ENCODE data around the gene OR6J1. TPM values are rescaled to one million over a fixed set of nuclear protein-coding genes. Genes with fewer than 3 reads are reported as not detected.

Gene OR6J1
- total RNA-seq, 2 donors from 2014 or later: not detected

DNA sequence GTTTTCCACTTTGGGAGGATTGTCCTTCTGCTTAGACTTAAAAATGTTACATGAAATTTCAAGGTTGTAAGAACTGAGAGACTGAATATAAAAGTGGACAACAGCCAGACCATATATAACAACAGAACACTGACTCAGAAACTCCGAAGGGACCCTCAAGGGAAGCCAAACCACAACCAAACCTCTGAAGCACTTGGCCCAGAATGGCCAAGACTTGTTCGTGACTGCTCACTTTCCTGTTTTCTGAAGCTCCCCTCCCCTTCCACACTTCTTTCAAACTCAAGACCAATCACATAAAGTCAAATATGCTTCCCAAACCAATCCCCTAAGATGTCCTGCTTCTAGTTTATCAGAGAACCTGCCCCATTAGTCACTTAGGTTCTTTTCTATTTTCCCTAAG, 13.7 kb downstream of the OR6J1 start:
- intact Hi-C loops (cut with DNase I): no loop called here
- H3K27me3 ChIP-seq: no peaks in the 10 kb centered on the region
- DNase-seq (no peak), ATAC-seq (no peak)
- 83 to 85% methylated on average over 2 of the region's 2 CpGs for WGBS, 2 donors
- TF ChIP-seq POLR2A (IDR thresholded peaks at IDR 0.05): no peak
- TF ChIP-seq, protein P1, sequence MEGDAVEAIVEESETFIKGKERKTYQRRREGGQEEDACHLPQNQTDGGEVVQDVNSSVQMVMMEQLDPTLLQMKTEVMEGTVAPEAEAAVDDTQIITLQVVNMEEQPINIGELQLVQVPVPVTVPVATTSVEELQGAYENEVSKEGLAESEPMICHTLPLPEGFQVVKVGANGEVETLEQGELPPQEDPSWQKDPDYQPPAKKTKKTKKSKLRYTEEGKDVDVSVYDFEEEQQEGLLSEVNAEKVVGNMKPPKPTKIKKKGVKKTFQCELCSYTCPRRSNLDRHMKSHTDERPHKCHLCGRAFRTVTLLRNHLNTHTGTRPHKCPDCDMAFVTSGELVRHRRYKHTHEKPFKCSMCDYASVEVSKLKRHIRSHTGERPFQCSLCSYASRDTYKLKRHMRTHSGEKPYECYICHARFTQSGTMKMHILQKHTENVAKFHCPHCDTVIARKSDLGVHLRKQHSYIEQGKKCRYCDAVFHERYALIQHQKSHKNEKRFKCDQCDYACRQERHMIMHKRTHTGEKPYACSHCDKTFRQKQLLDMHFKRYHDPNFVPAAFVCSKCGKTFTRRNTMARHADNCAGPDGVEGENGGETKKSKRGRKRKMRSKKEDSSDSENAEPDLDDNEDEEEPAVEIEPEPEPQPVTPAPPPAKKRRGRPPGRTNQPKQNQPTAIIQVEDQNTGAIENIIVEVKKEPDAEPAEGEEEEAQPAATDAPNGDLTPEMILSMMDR (IDR thresholded peaks at IDR 0.05): no peak
- no peaks in the 10 kb centered on the region for H3K4me1 ChIP-seq
- H3K9me3 ChIP-seq: no peaks in the 10 kb centered on the region
- no peak overlapping the region for H3K27ac ChIP-seq
- no peaks in the 10 kb centered on the region for H3K36me3 ChIP-seq (replicated peaks in 1 of 2; ENCODE audit: insufficient read depth in 1 of 2, low read depth in 2 of 2)
- no peak overlapping the region for H3K4me3 ChIP-seq

DNA sequence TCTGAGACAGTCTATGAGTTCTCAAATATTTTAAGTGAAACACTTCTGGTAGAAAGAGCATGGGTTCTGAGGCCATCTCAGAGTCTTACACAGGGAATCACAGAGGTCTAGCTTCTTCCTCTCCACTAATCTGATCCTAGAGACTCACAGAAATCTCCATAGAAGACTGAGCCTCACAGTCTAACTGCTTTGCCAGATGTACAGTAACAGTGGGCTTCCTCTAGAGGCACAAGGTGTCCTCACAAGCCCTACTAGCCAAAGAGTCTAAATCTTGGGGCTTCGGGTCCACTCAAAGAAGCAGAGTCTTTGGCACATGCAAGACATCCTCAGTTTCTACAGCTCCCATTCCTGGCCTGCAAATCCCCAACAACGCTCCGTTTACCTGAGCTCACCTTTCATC, 14.1 kb downstream of the OR6J1 start:
- H3K27ac ChIP-seq: no peak overlapping the region
- no peaks in the 10 kb centered on the region for H3K4me1 ChIP-seq
- intact Hi-C loops (cut with DNase I): no loop called here
- WGBS, 2 donors: 89 to 94% methylated on average over 3 of the region's 3 CpGs
- TF ChIP-seq, protein P1 (IDR thresholded peaks at IDR 0.05): no peak
- TF ChIP-seq POLR2A (IDR thresholded peaks at IDR 0.05): no peak
- ATAC-seq (no peak), DNase-seq (no peak)
- H3K36me3 ChIP-seq (replicated peaks in 1 of 2; ENCODE audit: insufficient read depth in 1 of 2, low read depth in 2 of 2): no peaks in the 10 kb centered on the region
- no peaks in the 10 kb centered on the region for H3K27me3 ChIP-seq
- no peaks in the 10 kb centered on the region for H3K9me3 ChIP-seq
- H3K4me3 ChIP-seq: no peak overlapping the region

GRCh38 chr14:22629361-22629760, 14.8 kb downstream of the OR6J1 start:
- DNase-seq: no peak
- Histone ChIP-seq H3K9me3 (no peaks in the 10 kb centered on the region), H3K36me3 (replicated peaks in 1 of 2; ENCODE audit: insufficient read depth in 1 of 2, low read depth in 2 of 2) (no peaks in the 10 kb centered on the region), H3K27ac (no peak overlapping the region), H3K4me3 (no peak overlapping the region), H3K27me3 (no peaks in the 10 kb centered on the region), H3K4me1 (no peaks in the 10 kb centered on the region)
- TF ChIP-seq, protein P1 (IDR thresholded peaks at IDR 0.05): no peak
- TF ChIP-seq POLR2A (IDR thresholded peaks at IDR 0.05): no peak
- no peak for ATAC-seq
- WGBS, 2 donors: 54 to 55% methylated on average over 5 of the region's 5 CpGs
- intact Hi-C loops (cut with DNase I): no loop called here

- 69 to 71% methylated on average over 7 of the region's 7 CpGs for WGBS, 2 donors
- H3K4me1 ChIP-seq: no peaks in the 10 kb centered on the region
- H3K9me3 ChIP-seq: no peaks in the 10 kb centered on the region
- intact Hi-C loops (cut with DNase I): no loop called here
- TF ChIP-seq, protein P1 (IDR thresholded peaks at IDR 0.05): no peak
- TF ChIP-seq POLR2A (IDR thresholded peaks at IDR 0.05): no peak
- H3K36me3 ChIP-seq (replicated peaks in 1 of 2; ENCODE audit: insufficient read depth in 1 of 2, low read depth in 2 of 2): no peaks in the 10 kb centered on the region
- H3K27me3 ChIP-seq: no peaks in the 10 kb centered on the region
- H3K27ac ChIP-seq: no peak overlapping the region
- DNase-seq: no peak
- H3K4me3 ChIP-seq: no peak overlapping the region
- ATAC-seq: no peak
Measured at GRCh38 chr14:22627506-22628263, 16.5 kb downstream of the OR6J1 start.

DNA sequence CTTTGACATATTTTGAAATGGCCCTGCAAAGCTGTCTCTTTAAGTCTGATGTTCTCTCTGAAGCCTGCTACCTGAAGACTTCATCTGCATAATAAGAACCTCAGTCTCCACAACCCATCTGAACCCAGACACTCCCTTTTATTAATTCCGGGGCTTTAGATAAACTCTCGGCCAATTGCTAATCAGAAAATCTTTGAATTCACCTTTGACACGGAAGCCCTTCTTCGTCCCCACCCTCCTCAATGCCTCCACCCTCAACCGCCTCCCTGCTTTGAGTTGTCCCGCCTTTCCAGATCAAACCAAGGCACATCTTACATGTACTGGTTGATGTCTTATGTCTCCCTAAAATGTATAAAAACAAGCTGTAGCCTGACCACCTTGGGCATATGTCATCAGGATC, 17.6 kb downstream of the OR6J1 start:
- DNase-seq (no peak), ATAC-seq (no peak)
- Histone ChIP-seq H3K27ac (no peak overlapping the region), H3K4me3 (no peak overlapping the region), H3K4me1 (no peaks in the 10 kb centered on the region), H3K27me3 (no peaks in the 10 kb centered on the region), H3K36me3 (replicated peaks in 1 of 2; ENCODE audit: insufficient read depth in 1 of 2, low read depth in 2 of 2) (no peaks in the 10 kb centered on the region), H3K9me3 (no peaks in the 10 kb centered on the region)
- intact Hi-C loops (cut with DNase I): no loop called here
- no peak for TF ChIP-seq POLR2A (IDR thresholded peaks at IDR 0.05)
- 83 to 86% methylated on average over 6 of the region's 6 CpGs for WGBS, 2 donors

All from body of pancreas (tissue), 4 donors.